Erythroblast (primary cell): Measurements from ENCODE around the gene BUB1B.

Experiments used
- GATA1 ChIP-seq: IDR thresholded peaks from 2 replicates; pipeline ENCODE4 v1.6.1; 2011; ENCODE audit warnings: low read depth, mild to moderate bottlenecking, control low read depth, low read length, moderate library complexity
- POLR2A ChIP-seq: IDR thresholded peaks from 2 replicates; pipeline ENCODE4 v1.6.1; 2011; ENCODE audit warnings: mild to moderate bottlenecking, low read length

DNA sequence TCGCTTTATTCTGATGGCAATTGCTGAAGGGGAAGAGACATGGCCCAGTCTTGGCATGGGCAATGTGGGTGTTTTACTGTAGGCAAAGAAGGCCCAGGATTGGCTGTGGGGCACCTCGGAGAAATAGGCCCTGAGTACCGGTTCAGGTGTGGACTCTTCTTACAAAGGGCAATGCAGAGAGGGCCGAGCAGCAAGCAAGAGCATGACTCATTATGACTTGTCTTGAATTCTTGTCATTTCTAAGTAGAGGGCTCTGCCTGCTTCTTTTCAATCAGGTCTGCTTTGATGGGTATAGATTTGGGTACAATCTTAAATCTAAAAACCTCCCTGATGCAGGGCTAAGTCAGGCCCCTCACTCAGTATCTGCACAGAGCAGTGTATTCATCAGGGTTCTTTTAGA, 14.8 kb upstream of the BUB1B start:
- TF ChIP-seq POLR2A (no peak), GATA1 (no peak)
